ENCODE data around the gene KRT36. TPM values are rescaled to one million over a fixed set of nuclear protein-coding genes. Genes with fewer than 3 reads are reported as not detected.

The KRT36 gene
- polyA plus RNA-seq, 4 donors, result 0.12 TPM; not detected in 3

DNA sequence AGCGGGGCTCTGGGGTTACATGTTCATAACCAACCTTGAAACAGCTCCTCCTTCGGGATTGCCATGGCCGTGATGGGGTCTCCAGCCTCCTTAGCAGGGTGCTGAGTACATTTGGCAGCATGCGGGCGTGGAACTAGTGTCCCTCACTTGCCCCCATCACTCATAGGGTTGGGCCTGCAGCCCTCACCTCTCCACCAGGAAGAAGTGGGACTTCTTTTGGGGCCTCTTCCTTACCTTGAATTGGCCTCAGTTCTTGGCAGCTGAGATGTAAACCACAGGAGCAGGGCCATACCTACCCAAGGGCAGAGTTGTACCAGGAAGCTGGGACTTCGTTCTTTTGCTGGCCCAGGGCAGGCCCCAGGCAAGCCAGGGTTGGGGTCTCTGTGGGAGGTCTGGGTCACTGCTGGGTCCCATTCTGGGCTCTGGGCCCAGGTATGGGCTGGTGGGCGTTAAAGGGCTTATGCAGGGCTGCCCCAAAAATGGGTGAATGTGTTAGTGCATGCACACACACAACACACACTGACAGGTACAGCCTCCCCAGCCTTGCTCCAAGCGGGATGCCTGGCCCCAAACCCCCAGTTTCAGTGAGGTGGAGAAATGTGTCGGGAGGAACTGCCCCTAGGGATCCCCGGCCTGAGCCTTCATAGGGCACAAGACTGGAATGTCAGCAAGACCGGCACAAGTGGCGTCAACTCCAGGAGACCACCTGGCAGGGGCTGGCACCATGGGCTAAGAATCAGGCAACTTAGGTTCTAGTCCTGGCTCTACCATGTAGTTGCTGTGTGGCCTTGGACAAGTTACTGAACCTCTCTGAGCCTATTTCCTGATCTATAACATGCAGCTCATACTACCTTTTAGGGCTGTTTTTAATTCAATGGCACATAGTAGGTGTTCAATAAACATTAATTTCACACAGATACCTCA, 32.9 kb upstream of the KRT36 start:
- no peak for DNase-seq (ENCODE audit: low read depth in 4 of 4, low spot score in 3 of 4)

- no peak for DNase-seq (ENCODE audit: low read depth in 4 of 4, low spot score in 3 of 4)
Observed at GRCh38 chr17:41521574-41522261, 32.0 kb upstream of the KRT36 start.

GRCh38 chr17:41520821-41521521, 31.3 kb upstream of the KRT36 start:
- DNase-seq (ENCODE audit: low read depth in 4 of 4, low spot score in 3 of 4), result no peak

- no peak for DNase-seq (ENCODE audit: low read depth in 4 of 4, low spot score in 3 of 4)
Observed at GRCh38 chr17:41519501-41520224, 30.0 kb upstream of the KRT36 start.

DNA sequence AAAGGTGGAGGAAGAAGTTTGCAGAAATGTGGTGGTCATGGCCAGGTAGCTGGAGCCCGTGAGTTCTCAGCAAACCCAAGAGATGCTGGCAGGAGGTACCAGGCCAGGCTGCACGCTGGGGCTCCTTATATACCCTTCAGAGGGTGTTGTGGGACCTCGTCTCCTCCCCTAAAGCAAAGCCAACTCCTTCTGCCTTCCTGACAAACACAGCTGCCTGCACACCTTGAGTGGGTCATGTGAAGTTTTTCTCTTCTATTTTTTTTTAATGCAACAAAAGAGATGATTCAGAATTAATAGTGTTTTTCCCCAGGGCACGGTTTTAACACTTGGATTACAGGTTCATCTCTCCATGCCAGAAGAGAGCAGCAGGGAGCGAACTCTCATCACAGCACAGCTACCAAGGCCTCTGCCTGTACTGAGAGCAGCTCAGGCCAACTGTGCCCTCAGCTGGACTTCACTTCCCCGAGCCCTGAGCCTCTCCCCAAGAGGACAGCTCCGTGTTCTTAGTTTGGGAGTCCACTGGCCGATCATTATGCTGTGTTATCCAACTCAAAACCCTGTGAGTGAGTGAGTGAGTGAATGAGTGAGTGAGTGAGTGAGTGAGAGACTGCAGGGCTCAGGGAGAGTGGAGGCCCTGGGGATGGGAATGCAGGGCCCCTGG, 29.2 kb upstream of the KRT36 start, which contains the start of gene KRT15:
Gene KRT15, minus strand, starts transcription at position 102 of the 661 bp plus-strand sequence. Its CDS starts 63 bp downstream, at position 39.
- no peak for DNase-seq (ENCODE audit: low read depth in 4 of 4, low spot score in 3 of 4)

- no peak for DNase-seq (ENCODE audit: low read depth in 4 of 4, low spot score in 3 of 4)
Observed at GRCh38 chr17:41518031-41518430, 28.3 kb upstream of the KRT36 start.

DNA sequence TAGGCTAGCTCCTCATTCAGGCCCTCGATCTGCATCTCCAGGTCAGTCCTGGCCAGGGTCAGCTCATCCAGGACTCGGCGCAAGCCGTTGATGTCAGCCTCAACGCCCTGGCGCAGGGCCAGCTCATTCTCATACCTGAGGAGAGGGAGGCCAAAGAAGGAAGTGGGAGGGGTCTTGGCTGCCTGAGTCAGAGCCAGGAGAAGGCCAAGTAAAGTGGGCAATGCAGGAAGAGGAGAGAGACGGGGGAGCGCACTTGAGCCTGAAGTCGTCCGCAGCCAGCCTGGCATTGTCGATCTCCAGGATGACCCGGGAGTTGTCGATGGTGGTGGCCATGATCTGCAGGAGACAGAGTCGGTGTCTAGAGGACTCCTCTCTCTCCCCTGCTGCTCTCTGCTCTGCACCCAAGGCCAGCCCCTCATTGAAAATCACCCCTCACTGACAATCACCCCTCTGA, 27.1 kb upstream of the KRT36 start:
- DNase-seq (ENCODE audit: low read depth in 4 of 4, low spot score in 3 of 4), result no peak

DNA sequence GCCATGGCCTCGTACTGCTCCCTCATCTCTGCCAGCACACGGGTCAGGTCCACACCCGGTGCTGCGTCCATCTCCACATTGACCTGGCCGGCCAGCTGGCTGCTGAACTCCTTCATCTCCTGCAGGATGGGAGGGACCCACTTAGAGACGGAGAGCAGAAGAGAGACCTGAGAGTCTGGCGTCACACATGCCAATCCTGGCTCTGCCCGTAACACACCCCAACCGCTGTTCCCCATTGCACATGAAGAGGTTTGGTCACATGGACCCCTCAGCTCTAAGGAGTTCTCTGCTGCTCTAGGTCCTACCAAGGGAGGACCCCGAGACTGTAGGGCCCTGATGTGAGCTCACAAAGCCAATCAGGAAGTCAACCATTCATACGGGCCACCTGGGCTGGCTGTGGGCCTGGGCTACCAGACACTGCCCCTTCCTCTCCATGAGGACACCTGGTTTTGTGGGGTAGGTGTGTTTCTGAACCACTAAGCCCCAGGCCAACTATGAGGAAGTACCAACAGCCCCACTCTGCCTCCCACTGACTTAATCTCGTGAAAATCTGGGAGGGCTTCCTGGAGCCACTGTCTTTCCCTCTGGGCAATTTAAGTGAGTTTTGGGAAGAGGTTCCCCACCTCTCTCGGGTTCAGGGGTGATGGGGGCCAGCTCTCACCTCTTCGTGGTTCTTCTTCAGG, 26.6 kb upstream of the KRT36 start:
- DNase-seq (ENCODE audit: low read depth in 4 of 4, low spot score in 3 of 4), result no peak

GRCh38 chr17:41513168-41513547, 23.4 kb upstream of the KRT36 start:
- no peak for DNase-seq (ENCODE audit: low read depth in 4 of 4, low spot score in 3 of 4)

DNA sequence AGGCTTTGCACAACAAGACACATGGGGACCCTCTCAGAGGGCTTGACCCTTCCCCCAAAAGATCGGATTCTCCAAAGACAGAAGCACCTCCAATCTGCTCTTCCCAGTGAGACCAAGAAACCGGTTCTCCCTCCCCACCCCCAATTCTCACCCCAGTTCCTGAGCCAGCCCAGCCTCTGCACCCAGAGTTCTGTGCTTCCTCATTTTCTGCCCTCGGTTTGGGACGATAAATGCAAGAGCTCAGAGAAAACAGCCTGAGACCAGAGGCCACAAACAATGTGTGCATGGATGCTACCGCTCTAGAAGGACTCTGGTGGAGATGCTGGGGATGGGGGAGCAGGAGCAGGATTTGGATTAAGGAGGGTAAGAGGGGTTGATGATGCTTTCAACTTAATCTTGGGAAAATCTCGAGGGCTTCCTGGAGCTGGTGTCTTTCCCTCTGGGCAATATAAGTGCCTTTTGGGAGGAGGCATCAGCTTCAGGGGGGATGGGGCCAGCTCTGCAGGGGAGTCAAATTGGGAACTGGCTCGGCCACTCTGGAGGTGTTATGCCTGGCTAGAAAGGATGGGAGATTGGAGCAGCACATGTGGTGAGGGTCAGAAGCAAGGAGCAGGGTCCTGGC, 22.9 kb upstream of the KRT36 start:
- no peak for DNase-seq (ENCODE audit: low read depth in 4 of 4, low spot score in 3 of 4)

DNA sequence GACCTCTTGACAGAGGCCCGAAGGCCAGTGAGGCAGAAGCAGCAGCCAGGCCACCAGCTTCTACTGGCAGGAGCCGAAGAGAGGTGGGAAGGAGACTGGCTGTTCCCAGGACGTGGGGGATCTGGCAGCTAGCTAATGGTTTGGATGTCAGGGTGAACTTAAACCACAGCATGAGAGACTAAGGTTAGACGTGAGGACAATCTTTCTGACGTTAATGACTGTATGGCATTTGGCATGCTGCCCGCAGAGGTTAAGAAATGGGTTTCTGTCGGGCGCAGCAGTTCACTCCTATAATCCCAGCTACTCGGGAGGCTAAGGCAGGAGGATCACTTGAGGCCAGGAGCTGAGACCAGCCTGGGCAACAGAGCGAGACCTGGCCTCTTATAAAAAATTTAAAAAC, 22.0 kb upstream of the KRT36 start:
- no peak for DNase-seq (ENCODE audit: low read depth in 4 of 4, low spot score in 3 of 4)

DNA sequence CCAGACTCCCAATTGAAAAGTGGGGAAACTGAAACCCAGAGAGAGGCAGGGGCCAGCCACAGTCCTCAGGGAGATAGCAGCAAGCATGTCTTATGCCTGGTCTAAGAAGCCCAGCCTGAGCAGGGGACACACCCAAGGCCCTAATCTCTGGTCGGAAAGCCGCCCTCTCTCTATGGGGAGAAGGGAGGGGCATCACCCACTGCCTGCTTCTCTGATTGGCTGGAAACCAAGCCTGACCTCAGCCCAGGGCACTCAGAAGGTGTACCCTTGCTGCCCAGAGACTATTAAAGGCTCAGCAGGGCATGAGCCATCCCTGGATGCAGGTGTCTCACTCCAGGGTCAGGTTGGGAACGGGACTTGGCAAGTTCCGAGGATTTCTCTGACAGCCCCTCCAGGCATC, 21.4 kb upstream of the KRT36 start:
- DNase-seq (ENCODE audit: low read depth in 4 of 4, low spot score in 3 of 4), result no peak

DNA sequence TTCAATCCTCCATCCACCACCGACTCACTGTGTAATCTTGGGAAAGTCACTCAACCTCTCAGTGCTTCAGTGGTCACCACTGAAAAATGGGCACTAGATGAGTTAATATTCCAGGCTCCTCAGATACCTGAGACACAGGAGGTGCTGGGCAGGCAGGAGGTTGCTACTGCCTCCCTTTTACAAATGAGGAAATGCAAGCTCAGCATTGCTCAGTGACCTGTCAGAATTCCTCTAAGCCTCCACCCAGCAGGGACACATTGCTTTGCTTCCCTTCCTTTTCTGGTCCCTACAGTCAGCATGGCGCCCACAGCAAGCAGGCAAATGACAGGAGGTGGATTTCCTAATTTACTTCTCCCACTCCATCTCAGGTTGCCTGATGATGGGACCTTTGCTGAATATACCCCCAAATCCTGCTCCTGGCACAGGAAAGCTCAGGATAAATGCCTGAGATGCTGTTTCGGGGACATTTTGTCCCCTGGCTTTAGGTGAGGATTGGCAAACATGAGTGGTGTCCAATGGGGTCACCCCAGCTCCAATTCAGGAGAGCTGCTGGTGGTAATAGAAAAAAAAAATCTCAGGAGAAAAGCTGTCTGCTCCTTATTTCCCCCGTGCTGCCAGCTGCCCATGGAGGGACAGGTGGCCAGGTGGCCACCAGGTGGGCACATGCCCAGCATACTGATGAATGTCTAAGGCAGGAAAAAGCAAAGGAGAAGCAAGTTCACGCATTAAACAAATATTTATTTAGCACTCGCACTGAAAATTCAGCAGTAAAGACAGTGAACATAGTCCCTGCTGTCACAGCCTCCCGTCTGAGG, 20.7 kb upstream of the KRT36 start:
- no peak for DNase-seq (ENCODE audit: low read depth in 4 of 4, low spot score in 3 of 4)

- DNase-seq (ENCODE audit: low read depth in 4 of 4, low spot score in 3 of 4), result no peak
Observed at GRCh38 chr17:41507315-41507880, 17.7 kb upstream of the KRT36 start.

DNA sequence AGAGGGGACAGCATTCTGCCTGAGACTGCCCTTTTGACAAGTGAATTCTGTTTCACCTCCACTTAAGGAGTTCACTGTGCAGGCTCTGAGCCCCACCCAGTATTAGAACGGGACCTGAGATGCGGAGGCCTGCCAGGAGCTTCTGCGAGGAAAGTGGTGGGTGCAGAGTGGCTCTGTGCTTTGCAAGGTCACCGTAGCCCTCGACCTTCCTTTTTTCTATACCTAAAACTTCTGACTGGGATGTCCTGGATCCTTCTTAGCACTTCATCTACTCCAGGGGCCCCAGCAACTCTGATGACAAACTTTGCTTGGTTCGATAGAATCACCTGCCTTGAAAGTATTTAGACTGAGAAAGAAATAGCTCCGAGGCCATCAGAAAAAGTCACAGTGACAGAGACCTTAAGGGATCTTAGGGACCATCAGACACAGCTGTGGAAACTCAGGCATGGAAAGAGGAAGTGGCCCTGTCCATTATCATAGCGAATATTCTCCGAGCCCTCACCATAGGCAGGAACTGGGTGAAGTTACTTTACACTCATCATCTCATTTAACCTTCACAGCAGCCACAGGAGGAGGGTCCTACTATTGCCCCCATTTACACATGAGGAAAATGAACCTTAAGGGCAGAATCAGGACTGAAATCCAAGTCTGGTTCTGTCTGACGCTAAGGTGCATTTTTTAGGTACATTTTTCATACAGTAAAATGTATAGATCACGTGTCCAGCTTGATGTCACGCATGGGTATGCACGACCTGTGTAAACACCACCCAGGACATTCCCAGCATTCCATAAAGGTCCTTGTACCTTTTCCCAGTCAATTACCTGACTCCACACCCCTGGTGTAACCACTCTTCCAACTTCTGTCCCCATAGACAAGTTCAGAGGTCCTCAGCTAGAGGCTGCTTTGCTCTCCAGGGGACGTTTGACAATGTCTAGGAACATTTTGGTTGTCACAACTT, 16.4 kb upstream of the KRT36 start:
- no peak for DNase-seq (ENCODE audit: low read depth in 4 of 4, low spot score in 3 of 4)

GRCh38 chr17:41505007-41505808, 15.5 kb upstream of the KRT36 start, which contains the start of gene KRT13:
Gene KRT13 (minus strand): TSS chr17:41505612. CDS start chr17:41505550, 62 bp downstream.
- no peak for DNase-seq (ENCODE audit: low read depth in 4 of 4, low spot score in 3 of 4)
